HepG2 (cell line): ENCODE measurements around the gene SLC23A2.

Source experiments
- CREM ChIP-seq, 2 experiments: sonication (generic) in 1 of 2; formaldehyde crosslinking in 1 of 2; IDR thresholded peaks; 2 replicates each; pipeline versions ENCODE4 v1.4.0 to v1.6.1; 2016 to 2020; ENCODE audit warnings: antibody characterized with exemption in 1 of 2, mild to moderate bottlenecking in 1 of 2, missing genetic modification reagents in 1 of 2
- CTCF ChIP-seq: sonication (generic); formaldehyde crosslinking; IDR thresholded peaks from 2 replicates; pipeline ENCODE4 v1.5.0; 2020; ENCODE audit warnings: mild to moderate bottlenecking, missing genetic modification reagents, moderate library complexity
- SP1 ChIP-seq, 2 experiments: fragments of 450-650 bp in 1 of 2; sonication (generic) in 1 of 2; formaldehyde crosslinking in 1 of 2; IDR thresholded peaks; 2 replicates each; pipeline versions ENCODE4 v1.4.0 to v1.6.1; 2016 to 2020; ENCODE audit warnings: missing genetic modification reagents in 1 of 2
- SRF ChIP-seq: IDR thresholded peaks from 2 replicates; pipeline ENCODE4 v1.6.1; 2011; ENCODE audit warnings: mild to moderate bottlenecking, low read depth, low read length, moderate library complexity
- TBP ChIP-seq: sonication (generic); formaldehyde crosslinking; IDR thresholded peaks from 2 replicates; pipeline ENCODE4 v1.5.0; 2020; ENCODE audit warnings: missing genetic modification reagents
- ZNF263 ChIP-seq: sonication (generic); formaldehyde crosslinking; IDR thresholded peaks from 2 replicates; pipeline ENCODE4 v1.4.0; 2020; ENCODE audit warnings: missing genetic modification reagents
- ZNF274 ChIP-seq: sonication (generic); formaldehyde crosslinking; IDR thresholded peaks from 2 replicates; pipeline ENCODE4 v1.5.1; 2020; ENCODE audit warnings: mild to moderate bottlenecking, missing genetic modification reagents
- TF ChIP-seq, protein P1 (sequence below): sonication (generic); formaldehyde crosslinking; IDR thresholded peaks from 2 replicates; pipeline ENCODE4 v1.5.1; 2020; ENCODE audit warnings: missing genetic modification reagents, mild to moderate bottlenecking, borderline replicate concordance

- TF ChIP-seq SP1 (IDR thresholded peaks at IDR 0.05) (no peak), SP1 (CRISPR knock-in tag; IDR thresholded peaks at IDR 0.05) (no peak), TBP (CRISPR knock-in tag) (no peak), SRF (no peak), ZNF274 (CRISPR knock-in tag) (no peak), CREM (IDR thresholded peaks at IDR 0.05) (no peak), CREM (CRISPR knock-in tag; IDR thresholded peaks at IDR 0.05) (no peak), ZNF263 (CRISPR knock-in tag) (no peak), CTCF (CRISPR knock-in tag) (no peak)
- TF ChIP-seq, protein P1, sequence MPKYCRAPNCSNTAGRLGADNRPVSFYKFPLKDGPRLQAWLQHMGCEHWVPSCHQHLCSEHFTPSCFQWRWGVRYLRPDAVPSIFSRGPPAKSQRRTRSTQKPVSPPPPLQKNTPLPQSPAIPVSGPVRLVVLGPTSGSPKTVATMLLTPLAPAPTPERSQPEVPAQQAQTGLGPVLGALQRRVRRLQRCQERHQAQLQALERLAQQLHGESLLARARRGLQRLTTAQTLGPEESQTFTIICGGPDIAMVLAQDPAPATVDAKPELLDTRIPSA (CRISPR knock-in tag): no peak
Observed at GRCh38 chr20:4817230-4817671, 184.1 kb downstream of the SLC23A2 start.
